Measurements from ENCODE around the gene DNAJC15.

Gene DNAJC15

GRCh38 chr13:43080199-43080598 lies 56.8 kb downstream of the DNAJC15 start:
- Histone ChIP-seq H3K18ac (ENCODE audit: low read length) (no peak overlapping the region), H2BK5ac (ENCODE audit: low read length) (no peak overlapping the region), H2BK15ac (ENCODE audit: low read length) (no peak overlapping the region), H4K91ac (ENCODE audit: low read depth, low read length, poor library complexity) (no peak overlapping the region), H3K27me3 (ENCODE audit: control insufficient read depth in 3 of 3, insufficient read depth in 3 of 3, low read depth in 1 of 3, low read length in 3 of 3) (no peaks in the 10 kb centered on the region), H3K36me3 (replicated peaks in 1 of 2; ENCODE audit: control insufficient read depth in 2 of 2, insufficient read depth in 2 of 2, low read length in 2 of 2) (no peaks in the 10 kb centered on the region), H3K4ac (ENCODE audit: low read length) (no peak overlapping the region), H3K4me2 (ENCODE audit: insufficient read depth, low read length, poor library complexity, severe bottlenecking) (no peak overlapping the region), H3K9ac (ENCODE audit: low read depth, low read length, poor library complexity) (no peak overlapping the region), H2BK12ac (ENCODE audit: low read length) (no peak overlapping the region), H3K14ac (ENCODE audit: low read length) (no peak overlapping the region), H3K9me3 (replicated peaks in 1 of 2; ENCODE audit: control insufficient read depth in 2 of 2, insufficient read depth in 1 of 2, low read depth in 1 of 2, low read length in 2 of 2) (no peaks in the 10 kb centered on the region), H3K79me1 (ENCODE audit: low read depth, low read length) (no peaks in the 10 kb centered on the region), H2BK120ac (ENCODE audit: low read depth, low read length) (no peak overlapping the region), H3K27ac (replicated peaks; ENCODE audit: low read length) (no peak overlapping the region), H4K8ac (ENCODE audit: low read depth, low read length) (no peak overlapping the region), H2AK5ac (ENCODE audit: low read depth, low read length) (no peak overlapping the region), H3K4me3 (ENCODE audit: low read length in 2 of 2) (no peak overlapping the region), H2AFZ (ENCODE audit: low read length) (no peak overlapping the region), H3K23ac (ENCODE audit: low read depth, low read length, poor library complexity) (no peak overlapping the region), H3K4me1 (ENCODE audit: control insufficient read depth in 2 of 2, insufficient read depth in 1 of 2, low read depth in 1 of 2, low read length in 2 of 2) (peaks cover 7 to 12% of the 10 kb centered on the region in 2 donors)
- no CpG with 5 or more reads among the region's 3 CpGs for WGBS, 2 donors (ENCODE audit: extremely low coverage in 2 of 2, insufficient read length in 2 of 2, insufficient replicate concordance in 1 of 2)
- no peak for DNase-seq (ENCODE audit: low spot score)

DNA sequence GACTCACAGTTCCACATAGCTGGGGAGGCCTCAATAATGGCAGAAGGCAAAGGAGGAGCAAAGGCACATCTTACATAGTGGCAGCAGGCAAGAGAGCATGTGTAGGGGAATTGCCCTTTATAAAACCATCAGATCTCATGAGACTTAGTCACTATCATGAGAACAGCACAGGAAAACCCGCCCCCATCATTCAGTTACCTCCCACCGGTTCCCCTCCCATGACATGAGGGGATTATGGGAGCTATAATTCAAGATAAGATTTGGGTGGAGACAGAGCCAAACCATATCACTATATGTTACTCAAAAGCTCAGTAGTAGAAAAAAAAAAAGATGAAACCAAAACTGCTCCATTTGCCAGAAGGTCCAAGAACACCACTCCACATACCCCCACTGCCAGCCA lies 58.5 kb downstream of the DNAJC15 start:
- H2BK12ac ChIP-seq (ENCODE audit: low read length) = no peak overlapping the region
- no CpG with 5 or more reads among the region's 2 CpGs for WGBS, 2 donors (ENCODE audit: extremely low coverage in 2 of 2, insufficient read length in 2 of 2, insufficient replicate concordance in 1 of 2)

GRCh38 chr13:43083750-43084149 lies 60.4 kb downstream of the DNAJC15 start:
- Histone ChIP-seq H3K23ac (ENCODE audit: low read depth, low read length, poor library complexity) (no peak overlapping the region), H3K36me3 (replicated peaks in 1 of 2; ENCODE audit: control insufficient read depth in 2 of 2, insufficient read depth in 2 of 2, low read length in 2 of 2) (no peaks in the 10 kb centered on the region), H3K14ac (ENCODE audit: low read length) (no peak overlapping the region), H2AK5ac (ENCODE audit: low read depth, low read length) (no peak overlapping the region), H3K79me1 (ENCODE audit: low read depth, low read length) (no peaks in the 10 kb centered on the region), H3K4ac (ENCODE audit: low read length) (no peak overlapping the region), H4K91ac (ENCODE audit: low read depth, low read length, poor library complexity) (no peak overlapping the region), H2BK5ac (ENCODE audit: low read length) (no peak overlapping the region), H3K9ac (ENCODE audit: low read depth, low read length, poor library complexity) (no peak overlapping the region), H4K8ac (ENCODE audit: low read depth, low read length) (no peak overlapping the region), H2BK12ac (ENCODE audit: low read length) (no peak overlapping the region), H2BK120ac (ENCODE audit: low read depth, low read length) (no peak overlapping the region), H3K27ac (replicated peaks; ENCODE audit: low read length) (no peak overlapping the region), H3K18ac (ENCODE audit: low read length) (no peak overlapping the region), H3K27me3 (ENCODE audit: control insufficient read depth in 3 of 3, insufficient read depth in 3 of 3, low read depth in 1 of 3, low read length in 3 of 3) (no peaks in the 10 kb centered on the region), H3K4me3 (ENCODE audit: low read length in 2 of 2) (no peak overlapping the region), H3K4me2 (ENCODE audit: insufficient read depth, low read length, poor library complexity, severe bottlenecking) (no peak overlapping the region), H2BK15ac (ENCODE audit: low read length) (no peak overlapping the region), H3K9me3 (replicated peaks in 1 of 2; ENCODE audit: control insufficient read depth in 2 of 2, insufficient read depth in 1 of 2, low read depth in 1 of 2, low read length in 2 of 2) (no peaks in the 10 kb centered on the region), H3K4me1 (ENCODE audit: control insufficient read depth in 2 of 2, insufficient read depth in 1 of 2, low read depth in 1 of 2, low read length in 2 of 2) (no peaks in the 10 kb centered on the region), H2AFZ (ENCODE audit: low read length) (no peak overlapping the region)
- no peak for DNase-seq (ENCODE audit: low spot score)

More for the DNA sequence above, 58.5 kb downstream of the DNAJC15 start:
- Histone ChIP-seq H2BK5ac (ENCODE audit: low read length) (no peak overlapping the region), H3K4me1 (ENCODE audit: control insufficient read depth in 2 of 2, insufficient read depth in 1 of 2, low read depth in 1 of 2, low read length in 2 of 2) (peaks cover 2 to 12% of the 10 kb centered on the region in 2 donors), H2AFZ (ENCODE audit: low read length) (no peak overlapping the region), H3K18ac (ENCODE audit: low read length) (no peak overlapping the region), H3K4me3 (ENCODE audit: low read length in 2 of 2) (no peak overlapping the region), H3K9me3 (replicated peaks in 1 of 2; ENCODE audit: control insufficient read depth in 2 of 2, insufficient read depth in 1 of 2, low read depth in 1 of 2, low read length in 2 of 2) (no peaks in the 10 kb centered on the region), H3K79me1 (ENCODE audit: low read depth, low read length) (no peaks in the 10 kb centered on the region), H3K36me3 (replicated peaks in 1 of 2; ENCODE audit: control insufficient read depth in 2 of 2, insufficient read depth in 2 of 2, low read length in 2 of 2) (no peaks in the 10 kb centered on the region), H3K27ac (replicated peaks; ENCODE audit: low read length) (no peak overlapping the region), H3K27me3 (ENCODE audit: control insufficient read depth in 3 of 3, insufficient read depth in 3 of 3, low read depth in 1 of 3, low read length in 3 of 3) (no peaks in the 10 kb centered on the region), H3K9ac (ENCODE audit: low read depth, low read length, poor library complexity) (no peak overlapping the region), H2BK15ac (ENCODE audit: low read length) (no peak overlapping the region), H3K14ac (ENCODE audit: low read length) (no peak overlapping the region), H2BK120ac (ENCODE audit: low read depth, low read length) (no peak overlapping the region), H3K23ac (ENCODE audit: low read depth, low read length, poor library complexity) (no peak overlapping the region), H3K4ac (ENCODE audit: low read length) (no peak overlapping the region), H4K8ac (ENCODE audit: low read depth, low read length) (no peak overlapping the region), H2AK5ac (ENCODE audit: low read depth, low read length) (no peak overlapping the region), H4K91ac (ENCODE audit: low read depth, low read length, poor library complexity) (no peak overlapping the region), H3K4me2 (ENCODE audit: insufficient read depth, low read length, poor library complexity, severe bottlenecking) (no peak overlapping the region)
- DNase-seq (ENCODE audit: low spot score) = no peak

DNA sequence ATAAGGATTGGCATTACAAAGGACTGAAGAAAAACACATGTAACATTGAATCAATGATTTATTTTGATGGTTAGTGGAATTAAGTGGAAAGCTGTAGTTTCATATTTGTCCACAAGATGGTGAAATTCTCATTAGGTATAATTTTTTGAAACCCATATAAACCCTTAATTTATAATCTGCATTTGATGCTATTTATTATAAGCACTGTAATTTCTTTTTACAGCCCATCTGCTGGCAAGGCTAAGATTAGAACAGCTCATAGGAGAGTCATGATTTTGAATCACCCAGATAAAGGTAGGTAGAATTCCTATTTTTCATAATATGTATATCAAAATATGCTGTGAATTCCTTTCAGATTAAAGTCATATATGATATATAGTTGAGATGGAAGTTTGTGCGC lies 62.2 kb downstream of the DNAJC15 start:
- H3K9ac ChIP-seq (ENCODE audit: low read depth, low read length, poor library complexity) = no peak overlapping the region
- peaks cover 0 to 3% of the 10 kb centered on the region in 2 donors for H3K9me3 ChIP-seq (replicated peaks in 1 of 2; ENCODE audit: control insufficient read depth in 2 of 2, insufficient read depth in 1 of 2, low read depth in 1 of 2, low read length in 2 of 2)

More for the DNA sequence above, 62.2 kb downstream of the DNAJC15 start:
- Histone ChIP-seq H2BK5ac (ENCODE audit: low read length) (no peak overlapping the region), H2BK15ac (ENCODE audit: low read length) (no peak overlapping the region), H4K91ac (ENCODE audit: low read depth, low read length, poor library complexity) (no peak overlapping the region), H3K23ac (ENCODE audit: low read depth, low read length, poor library complexity) (no peak overlapping the region), H2AFZ (ENCODE audit: low read length) (no peak overlapping the region), H3K4me2 (ENCODE audit: insufficient read depth, low read length, poor library complexity, severe bottlenecking) (no peak overlapping the region), H3K18ac (ENCODE audit: low read length) (no peak overlapping the region), H3K79me1 (ENCODE audit: low read depth, low read length) (no peaks in the 10 kb centered on the region), H3K36me3 (replicated peaks in 1 of 2; ENCODE audit: control insufficient read depth in 2 of 2, insufficient read depth in 2 of 2, low read length in 2 of 2) (peaks cover 0 to 3% of the 10 kb centered on the region in 2 donors), H3K4me3 (ENCODE audit: low read length in 2 of 2) (no peak overlapping the region), H3K14ac (ENCODE audit: low read length) (no peak overlapping the region), H3K27me3 (ENCODE audit: control insufficient read depth in 3 of 3, insufficient read depth in 3 of 3, low read depth in 1 of 3, low read length in 3 of 3) (peaks cover 0 to 2% (median 0%) of the 10 kb centered on the region in 3 experiments), H3K4ac (ENCODE audit: low read length) (no peak overlapping the region), H4K8ac (ENCODE audit: low read depth, low read length) (no peak overlapping the region), H2BK120ac (ENCODE audit: low read depth, low read length) (no peak overlapping the region), H3K27ac (replicated peaks; ENCODE audit: low read length) (no peak overlapping the region), H2BK12ac (ENCODE audit: low read length) (no peak overlapping the region), H2AK5ac (ENCODE audit: low read depth, low read length) (no peak overlapping the region), H3K4me1 (ENCODE audit: control insufficient read depth in 2 of 2, insufficient read depth in 1 of 2, low read depth in 1 of 2, low read length in 2 of 2) (no peaks in the 10 kb centered on the region)
- DNase-seq (ENCODE audit: low spot score) = no peak
- no CpG with 5 or more reads among the region's 1 CpG for WGBS, 2 donors (ENCODE audit: extremely low coverage in 2 of 2, insufficient read length in 2 of 2, insufficient replicate concordance in 1 of 2)

Measured in neuronal stem cell (in vitro differentiated cells).